Endothelial cell of umbilical vein (primary cell): ENCODE measurements around the gene NF2. TPM values are rescaled to one million over a fixed set of nuclear protein-coding genes. Genes with fewer than 3 reads are reported as not detected.

ENCODE experiments used
- BruUV-seq: library from RNA; stranded (reverse); fragments of 400-500 nt; replicated peaks from 2 replicates; lab custom pipeline; 2021; lab: Mats Ljungman, UMichigan
- CTCF ChIA-PET: fragments of 300-600, 350-600 bp; sonication (Branson Sonifier 250); formaldehyde crosslinking; loops from one replicate; lab custom pipeline; 2021; ENCODE audit warnings: antibody characterized with exemption, inconsistent platforms; lab: Charles Lee
- POLR2A ChIA-PET: fragments of 300-600, 350-600 bp; sonication (Branson Sonifier 250); formaldehyde crosslinking; loops from one replicate; lab custom pipeline; 2021; ENCODE audit warnings: antibody characterized with exemption, inconsistent platforms; lab: Charles Lee
- DNase-seq: peaks from one replicate; pipeline ENCODE4 v3.0.0-alpha.2; 2011; ENCODE audit warnings: low read depth, low spot score
- FAIRE-seq: peaks from 2 replicates; lab custom pipeline; 2011; peaks lifted over from hg19 to GRCh38; lab: Jason Lieb, UNC
- H2AFZ ChIP-seq: 2 replicates; pipeline ENCODE4 v1.6.0; 2012; ENCODE audit warnings: low read depth, low read length, control low read depth, inconsistent platforms
- H3K27ac ChIP-seq: 2 replicates; pipeline ENCODE4 v1.5.1; 2011; ENCODE audit warnings: low read depth, mild to moderate bottlenecking, control low read depth, low read length, moderate library complexity; ENCODE audit not compliant: insufficient read depth
- H3K27me3 ChIP-seq, 2 experiments: 2 replicates each; pipeline versions ENCODE4 v1.6.0 to v1.6.1; 2011; ENCODE audit warnings: low read length in 2 of 2, mixed read lengths in 1 of 2; ENCODE audit not compliant: control insufficient read depth in 2 of 2, insufficient read depth in 2 of 2
- H3K36me3 ChIP-seq, 2 experiments: 2 replicates in 1 of 2; 3 replicates in 1 of 2; pipeline ENCODE4 v1.5.1; 2011; ENCODE audit warnings: low read length in 2 of 2, mild to moderate bottlenecking in 1 of 2, moderate library complexity in 1 of 2; ENCODE audit not compliant: control insufficient read depth in 2 of 2, insufficient read depth in 2 of 2; ENCODE audit errors: extremely low read depth in 1 of 2
- H3K4me1 ChIP-seq: 3 replicates; pipeline ENCODE4 v1.5.1; 2011; ENCODE audit warnings: mild to moderate bottlenecking, low read length; ENCODE audit not compliant: control insufficient read depth, insufficient read depth; ENCODE audit errors: extremely low read depth
- H3K4me2 ChIP-seq: 2 replicates; pipeline ENCODE4 v1.6.1; 2011; ENCODE audit warnings: low read length, control low read depth, mixed read lengths; ENCODE audit not compliant: insufficient read depth
- H3K4me3 ChIP-seq, 3 experiments: fragments of 200-600 bp in 1 of 3; sonication (generic), shearing (Covaris generic) in 1 of 3; replicated peaks in 1 of 3; 2 replicates each; pipeline ENCODE4 v1.5.1; 2011 to 2016; ENCODE audit warnings: control low read depth in 3 of 3, low read length in 3 of 3, mild to moderate bottlenecking in 2 of 3, inconsistent platforms in 1 of 3, low read depth in 1 of 3, moderate library complexity in 1 of 3; ENCODE audit not compliant: insufficient read depth in 1 of 3
- H3K79me2 ChIP-seq: 2 replicates; pipeline ENCODE4 v1.6.0; 2012; ENCODE audit warnings: low read length, inconsistent platforms; ENCODE audit not compliant: control insufficient read depth, insufficient read depth
- H3K9ac ChIP-seq: replicated peaks from 2 replicates; pipeline ENCODE3; 2011; ENCODE audit warnings: low read length, control low read depth; ENCODE audit not compliant: insufficient read depth; ENCODE audit errors: extremely low read depth
- H3K9me1 ChIP-seq: replicated peaks from 3 replicates; pipeline ENCODE4 v1.6.0; 2011; ENCODE audit warnings: mild to moderate bottlenecking, low read length; ENCODE audit not compliant: control insufficient read depth, insufficient read depth; ENCODE audit errors: extremely low read depth
- H3K9me3 ChIP-seq: replicated peaks from 2 replicates; pipeline ENCODE4 v1.5.1; 2012; ENCODE audit warnings: low read length, inconsistent platforms; ENCODE audit not compliant: control insufficient read depth, insufficient read depth
- H4K20me1 ChIP-seq: replicated peaks from 2 replicates; pipeline ENCODE3; 2011; ENCODE audit warnings: mild to moderate bottlenecking, low read length; ENCODE audit not compliant: control insufficient read depth, insufficient read depth; ENCODE audit errors: extremely low read depth
- CTCF ChIP-seq, 2 donors: IDR thresholded peaks; 1 replicate in 1 of 2; 2 replicates in 1 of 2; pipeline ENCODE4 v1.5.1; 2011; ENCODE audit warnings: low read length in 2 of 2, mild to moderate bottlenecking in 2 of 2, moderate library complexity in 2 of 2, control low read depth in 1 of 2, inconsistent platforms in 1 of 2, low read depth in 1 of 2; ENCODE audit not compliant: insufficient read depth in 1 of 2; ENCODE audit errors: extremely low read depth in 1 of 2
- EZH2 ChIP-seq: IDR thresholded peaks from 2 replicates; pipeline ENCODE4 v1.6.1; 2012; ENCODE audit warnings: borderline replicate concordance, low read depth, mild to moderate bottlenecking, moderate library complexity, low read length, inconsistent platforms; ENCODE audit not compliant: severe bottlenecking
- FOS ChIP-seq: IDR thresholded peaks from 2 replicates; pipeline ENCODE4 v1.6.1; 2011; ENCODE audit warnings: mild to moderate bottlenecking, low read length, moderate library complexity, borderline replicate concordance; ENCODE audit not compliant: insufficient read depth
- GATA2 ChIP-seq: IDR thresholded peaks from 2 replicates; pipeline ENCODE4 v1.7.0; 2011; ENCODE audit warnings: low read depth, mild to moderate bottlenecking, moderate library complexity, mixed read lengths, low read length; ENCODE audit not compliant: insufficient read length, insufficient read depth
- JUN ChIP-seq: IDR thresholded peaks from 2 replicates; pipeline ENCODE4 v1.6.1; 2011; ENCODE audit warnings: borderline replicate concordance, low read depth; ENCODE audit not compliant: insufficient read length, insufficient read depth
- MYC ChIP-seq: IDR thresholded peaks from one replicate; pipeline ENCODE4 v1.6.1; 2011; ENCODE audit warnings: mild to moderate bottlenecking, low read depth, low read length
- POLR2A ChIP-seq: IDR thresholded peaks from 2 replicates; pipeline ENCODE4 v1.6.1; 2012; ENCODE audit warnings: low read depth, mild to moderate bottlenecking, control low read depth, low read length
- POLR2AphosphoS5 ChIP-seq: IDR thresholded peaks from 2 replicates; pipeline ENCODE4 v1.6.1; 2012; ENCODE audit warnings: low read depth, mild to moderate bottlenecking, control low read depth, low read length, moderate library complexity; ENCODE audit not compliant: insufficient read depth
- dilution Hi-C: fragments of 300-500 bp; cut with MboI; formaldehyde crosslinking; loops from one replicate; pipeline ENCODE4 v1.15.0; 2019; ENCODE audit warnings: low sequenced_read_pairs; ENCODE audit not compliant: extremely low pct_ligation_motif_present
- intact Hi-C: fragments of 100-400 bp; cut with micrococcal nuclease; formaldehyde crosslinking; loops from one replicate; pipeline ENCODE4 v1.10.0; 2022
- polyA plus RNA-seq, 4 experiments: library from polyadenylated mRNA; depleted of rRNA in 3 of 4; stranded (reverse) in 3 of 4; unstranded in 1 of 4; fragments of >200 nt; gene quantifications; 2 replicates each; pipeline versions ENCODE4 v1.2.1 to v1.2.3, GENCODE V29; 2011 to 2012; ENCODE audit warnings: missing spikeins in 1 of 4
- total RNA-seq: library from RNA; stranded (reverse); gene quantifications from 2 replicates; pipeline ENCODE4 v1.2.3, GENCODE V29; 2021
- TF ChIP-seq, protein P1 (sequence below): IDR thresholded peaks from 2 replicates; pipeline ENCODE4 v1.6.1; 2011; ENCODE audit not compliant: insufficient read depth, insufficient read length

The NF2 gene
- total and polyA plus RNA-seq, 2 donors (not counting 3 experiments of a cell fraction or from before 2014, with no cell fraction given) = 27.8 to 115 TPM

GRCh38 chr22:29693671-29694070 lies 90.2 kb downstream of the NF2 start:
- Histone ChIP-seq H3K4me3 (no peak overlapping the region), H3K27ac (no peak overlapping the region), H4K20me1 (no peaks in the 10 kb centered on the region), H3K4me1 (no peaks in the 10 kb centered on the region), H3K9me3 (no peaks in the 10 kb centered on the region), H3K9ac (no peak overlapping the region), H3K79me2 (no peaks in the 10 kb centered on the region), H3K36me3 (peaks cover 5 to 26% of the 10 kb centered on the region in 2 experiments), H2AFZ (no peak overlapping the region), H3K27me3 (no peaks in the 10 kb centered on the region), H3K9me1 (no peaks in the 10 kb centered on the region), H3K4me2 (no peak overlapping the region)
- dilution Hi-C loops (no loop called here), intact Hi-C loops (no loop called here)
- POLR2A ChIA-PET = no interaction called here
- FAIRE-seq (no peak), DNase-seq (no peak)
- CTCF ChIA-PET = interaction anchor here (1.0 to 7.0 kb wide), 6 partner anchors 8 to 395 kb away, joined by 3 to 92 read pairs (median 6); no protein-coding TSS in a partner anchor
- no peak for TF ChIP-seq GATA2
- TF ChIP-seq POLR2A = no peak
- TF ChIP-seq EZH2 = no peak
- TF ChIP-seq, protein P1, sequence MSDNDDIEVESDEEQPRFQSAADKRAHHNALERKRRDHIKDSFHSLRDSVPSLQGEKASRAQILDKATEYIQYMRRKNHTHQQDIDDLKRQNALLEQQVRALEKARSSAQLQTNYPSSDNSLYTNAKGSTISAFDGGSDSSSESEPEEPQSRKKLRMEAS = no peak
- TF ChIP-seq FOS = no peak
- no peak for TF ChIP-seq CTCF (IDR thresholded peaks at IDR 0.05; ENCODE audit: extremely low read depth in 1 of 2, insufficient read depth in 1 of 2, low read depth in 1 of 2, low read length in 2 of 2)
- TF ChIP-seq JUN = no peak
- TF ChIP-seq MYC = no peak
- no peak for TF ChIP-seq POLR2AphosphoS5
- no TSS peak for BruUV-seq
